G401 (cell line): Measurements from ENCODE around the gene SNX30. TPM values are rescaled to one million over a fixed set of nuclear protein-coding genes. Genes with fewer than 3 reads are reported as not detected.

Source experiments
- DNase-seq: peaks from one replicate; pipeline ENCODE4 v3.0.0-alpha.2; 2015; ENCODE audit warnings: low spot score
- in situ Hi-C: cut with HindIII; loops from 2 replicates; pipeline ENCODE4 v1.10.0; 2016; ENCODE audit warnings: low sequenced_read_pairs, mixed read lengths
- total RNA-seq: library from RNA; depleted of rRNA; stranded (reverse); fragments of >200 nt; shearing (Covaris generic); gene quantifications from 2 replicates; pipeline ENCODE4 v1.2.3, GENCODE V29; 2014

SNX30 gene
- total RNA-seq, 1 experiment from 2014 or later = 11.9 TPM

DNA sequence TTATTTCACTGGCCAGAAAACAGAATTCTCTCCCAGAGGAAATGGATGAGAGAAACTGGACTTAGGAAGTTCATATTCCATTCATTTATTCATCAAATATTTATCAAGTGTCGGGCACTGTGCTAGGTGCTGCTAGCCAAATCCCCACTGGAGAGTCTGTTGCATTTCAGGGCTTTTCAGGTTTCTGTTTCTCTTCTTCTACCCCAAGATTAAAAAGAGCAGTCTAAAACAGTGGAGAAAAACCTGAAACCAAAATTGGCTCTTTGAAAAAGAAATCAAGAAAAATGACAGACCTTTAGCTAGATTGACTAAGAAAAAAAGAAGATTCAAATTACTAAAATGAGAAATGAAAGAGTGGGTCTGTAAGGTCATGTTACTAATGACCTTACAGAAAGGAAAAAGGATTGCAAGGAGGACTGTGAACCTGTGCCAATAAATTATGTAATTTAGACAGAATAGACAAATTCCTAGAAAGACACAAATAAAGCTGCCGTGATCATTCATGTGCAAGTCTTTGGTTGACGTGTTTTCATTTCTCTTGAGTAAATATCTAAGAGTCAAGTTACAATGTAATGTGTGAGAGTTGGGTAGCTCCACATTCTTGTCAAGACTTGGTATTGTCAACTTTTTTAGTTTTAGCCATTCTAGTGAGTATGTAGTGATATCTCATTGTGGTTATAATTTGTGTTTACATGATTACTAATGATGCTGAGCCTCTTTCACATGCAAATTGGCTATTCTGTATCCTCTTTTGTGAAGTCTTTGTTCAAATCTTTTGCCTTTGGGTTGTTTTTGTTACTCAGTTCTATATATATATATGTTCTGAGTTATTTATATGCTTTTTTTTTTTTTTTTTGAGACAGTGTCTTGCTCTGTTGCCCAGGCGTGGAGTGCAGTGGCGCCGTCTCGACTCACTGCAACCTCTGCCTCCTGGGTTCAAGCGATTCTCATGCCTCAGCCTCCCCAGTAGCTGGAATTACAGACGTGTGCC is 23.7 kb downstream of the SNX30 start:
- DNase-seq = peak; percentile 61
- in situ Hi-C loops = no loop called here

DNA sequence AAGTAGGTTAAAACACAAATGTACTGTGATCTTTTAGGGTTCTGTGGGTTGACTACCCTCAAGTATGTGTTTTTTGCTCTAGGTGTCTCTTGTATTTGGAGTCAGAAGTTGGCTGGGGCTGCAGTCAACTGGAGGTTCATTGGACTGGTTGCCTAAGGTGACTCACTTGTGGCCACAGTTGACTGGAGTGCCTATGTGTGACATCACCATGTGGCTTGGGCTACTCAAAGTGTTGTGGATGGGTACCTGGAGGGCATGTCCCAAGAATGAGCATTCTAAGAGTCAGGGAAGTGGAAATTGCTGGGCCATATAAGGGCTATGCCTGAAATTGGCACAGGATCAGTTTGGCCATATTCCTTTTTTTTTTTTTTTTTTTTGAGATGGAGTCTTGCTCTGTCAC is 27.4 kb downstream of the SNX30 start:
- in situ Hi-C loops = no loop called here
- no peak for DNase-seq

- peak; percentile 83 for DNase-seq
- in situ Hi-C loops = no loop called here
Observed at GRCh38 chr9:112780450-112781036, 30.0 kb downstream of the SNX30 start.

DNA sequence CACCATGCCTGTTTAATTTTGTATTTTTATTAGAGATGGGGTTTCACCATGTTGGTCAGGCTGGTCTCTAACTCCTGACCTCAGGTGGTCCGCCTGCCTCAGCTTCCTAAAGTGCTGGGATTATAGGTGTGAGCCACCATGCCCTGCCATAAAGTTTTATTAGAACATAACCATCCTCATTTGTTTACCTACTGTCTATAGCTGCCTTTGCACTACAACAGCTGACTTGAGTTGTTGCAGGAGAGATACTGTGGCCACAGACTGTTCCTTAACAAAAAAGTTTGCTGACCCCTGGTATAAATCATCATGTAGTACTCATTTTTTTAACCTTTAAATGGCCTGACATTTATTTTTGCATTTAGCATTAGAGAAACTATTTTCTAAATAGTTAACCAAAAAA is 31.7 kb downstream of the SNX30 start:
- in situ Hi-C loops = no loop called here
- no peak for DNase-seq

DNA sequence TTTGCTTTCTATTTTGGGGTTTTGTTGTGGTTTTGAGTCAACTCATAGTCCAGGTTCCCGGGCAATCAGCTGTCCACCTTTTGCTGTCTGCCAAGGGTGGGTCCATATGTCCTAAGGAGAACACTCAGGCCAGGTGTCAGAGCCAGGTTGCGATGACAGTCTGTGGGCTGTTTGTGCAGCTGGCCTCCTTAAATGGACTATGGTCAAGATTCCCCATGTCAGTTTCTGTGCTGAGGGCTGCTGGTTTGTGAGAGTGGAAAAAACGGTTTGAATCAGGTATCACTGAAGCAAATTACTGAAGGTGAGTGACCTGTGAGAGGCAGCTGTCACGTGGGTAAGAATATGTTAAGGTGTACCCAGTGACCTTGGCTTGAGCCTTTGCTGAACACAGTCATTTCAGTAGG is 33.0 kb downstream of the SNX30 start:
- peak; percentile 54 for DNase-seq
- in situ Hi-C loops = no loop called here

- peak; percentile 89 for DNase-seq
- in situ Hi-C loops = no loop called here
Observed at GRCh38 chr9:112784020-112784785, 33.6 kb downstream of the SNX30 start.

DNA sequence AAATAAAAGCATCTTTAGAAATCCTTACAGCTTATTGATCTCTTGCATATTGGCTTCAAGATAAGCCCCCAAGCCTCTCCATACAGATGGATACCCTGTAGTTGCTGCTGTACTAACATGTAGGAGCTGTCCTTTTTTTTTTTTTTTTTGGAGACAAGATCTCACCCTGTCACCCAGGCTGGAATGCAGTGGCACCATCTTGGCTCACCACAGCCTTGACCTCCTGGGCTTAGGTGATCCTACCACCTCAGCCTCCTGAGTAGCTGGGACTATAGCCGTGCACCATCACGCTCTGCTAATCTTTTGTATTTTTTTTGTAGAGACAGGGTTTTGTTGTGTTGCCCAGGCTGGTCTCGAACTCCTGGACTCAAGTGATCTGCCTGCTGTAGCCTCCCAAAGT is 35.4 kb downstream of the SNX30 start:
- no peak for DNase-seq
- in situ Hi-C loops = no loop called here

DNA sequence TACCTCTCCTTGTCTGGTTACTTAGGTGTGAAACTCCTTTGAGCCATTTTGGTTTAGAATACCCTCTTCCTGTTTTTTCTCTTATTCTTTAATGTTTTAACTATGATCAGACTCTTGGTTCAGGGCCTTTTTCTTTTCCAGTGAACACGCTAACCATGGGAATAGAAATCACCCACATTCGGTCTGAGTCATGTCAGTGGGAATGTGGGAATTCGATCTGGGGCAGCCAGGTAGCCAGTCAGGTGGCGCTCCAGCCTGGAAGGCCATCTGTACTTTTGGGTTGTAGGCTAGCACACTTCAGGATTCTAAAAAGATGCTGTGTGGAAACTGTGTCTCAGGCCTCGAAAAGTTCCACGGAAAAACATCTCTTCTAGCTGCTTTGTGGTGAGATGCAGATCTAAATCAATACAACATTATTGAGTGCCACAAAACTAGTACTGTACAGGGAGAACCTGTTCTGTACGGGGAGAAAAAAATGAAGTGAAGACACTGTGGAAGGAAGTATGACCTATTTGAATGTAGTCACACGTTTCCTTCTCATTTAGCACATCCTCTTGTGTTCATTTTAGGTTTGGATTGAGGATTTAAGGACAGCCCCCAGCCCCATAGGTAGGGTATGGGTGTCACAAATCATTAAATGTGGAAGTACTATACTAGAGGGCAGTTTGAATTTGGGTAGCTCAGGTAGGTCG is 36.4 kb downstream of the SNX30 start:
- no peak for DNase-seq
- in situ Hi-C loops = no loop called here

DNA sequence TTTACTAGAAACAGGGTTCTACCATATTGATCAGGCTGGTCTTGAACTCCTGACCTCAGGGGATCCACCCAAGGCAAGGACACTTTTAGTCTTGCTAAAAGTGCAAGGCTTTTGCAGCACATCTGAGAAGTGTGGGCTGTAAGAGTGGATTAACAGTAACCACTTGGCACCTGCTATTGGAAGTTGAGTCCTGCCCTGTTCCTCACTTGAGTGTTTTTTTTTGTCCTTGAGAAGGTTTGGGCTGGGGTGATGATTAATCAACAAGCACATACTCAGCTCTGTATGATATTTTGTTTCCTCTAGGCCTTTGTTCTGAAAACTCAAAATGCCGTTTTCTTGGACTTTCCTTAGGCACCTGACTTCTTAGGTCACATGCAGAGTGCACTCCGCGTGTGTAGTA is 37.4 kb downstream of the SNX30 start:
- in situ Hi-C loops = no loop called here
- no peak for DNase-seq

GRCh38 chr9:112789473-112789872 is 38.9 kb downstream of the SNX30 start:
- in situ Hi-C loops = no loop called here
- DNase-seq = no peak

- no peak for DNase-seq
- in situ Hi-C loops = no loop called here
Observed at GRCh38 chr9:112789891-112790774, 39.6 kb downstream of the SNX30 start.

DNA sequence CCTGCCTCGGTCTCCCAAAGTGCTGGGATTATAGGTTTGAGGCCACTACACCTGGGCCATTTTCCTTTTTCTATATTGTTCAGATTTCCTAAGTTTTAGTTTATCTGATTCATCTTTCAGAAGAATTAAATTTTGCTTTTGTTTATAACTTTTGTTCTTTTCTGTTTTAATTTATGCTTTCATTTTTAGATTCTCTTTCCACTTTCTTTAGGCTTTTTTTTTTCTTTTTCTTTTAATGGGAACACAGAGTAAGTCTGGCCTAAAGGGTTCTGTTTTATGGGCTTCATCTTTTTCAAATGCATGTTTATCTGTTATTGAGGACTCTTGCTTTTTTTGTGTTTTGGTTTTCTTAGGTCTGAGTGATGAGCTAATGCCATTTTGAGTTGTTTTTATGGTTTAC is 42.1 kb downstream of the SNX30 start:
- in situ Hi-C loops = no loop called here
- DNase-seq = no peak

- in situ Hi-C loops = no loop called here
- no peak for DNase-seq
Observed at GRCh38 chr9:112793213-112793810, 42.8 kb downstream of the SNX30 start.

- in situ Hi-C loops = no loop called here
- DNase-seq = no peak
Observed at GRCh38 chr9:112794731-112795130, 44.2 kb downstream of the SNX30 start.

DNA sequence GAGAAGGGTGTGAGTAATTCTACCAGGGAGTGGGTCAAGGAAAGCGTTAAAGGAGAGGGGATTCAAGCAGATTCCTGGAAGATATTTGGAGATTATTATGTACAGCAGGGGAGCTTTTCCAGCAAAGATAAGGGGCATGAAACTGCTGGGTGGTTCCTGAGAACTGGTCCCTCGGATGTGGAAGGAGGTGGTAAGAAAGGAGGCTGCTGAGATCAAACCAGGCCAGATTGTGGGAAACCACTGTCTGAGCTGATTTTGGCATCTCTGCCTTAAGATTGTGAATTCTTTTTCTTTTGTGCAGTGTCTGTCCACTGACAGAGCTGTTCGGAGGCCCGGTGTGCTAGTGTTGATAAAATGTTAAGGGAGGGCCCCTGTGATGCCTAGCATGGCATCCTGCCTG is 45.4 kb downstream of the SNX30 start:
- DNase-seq = no peak
- in situ Hi-C loops = no loop called here

DNA sequence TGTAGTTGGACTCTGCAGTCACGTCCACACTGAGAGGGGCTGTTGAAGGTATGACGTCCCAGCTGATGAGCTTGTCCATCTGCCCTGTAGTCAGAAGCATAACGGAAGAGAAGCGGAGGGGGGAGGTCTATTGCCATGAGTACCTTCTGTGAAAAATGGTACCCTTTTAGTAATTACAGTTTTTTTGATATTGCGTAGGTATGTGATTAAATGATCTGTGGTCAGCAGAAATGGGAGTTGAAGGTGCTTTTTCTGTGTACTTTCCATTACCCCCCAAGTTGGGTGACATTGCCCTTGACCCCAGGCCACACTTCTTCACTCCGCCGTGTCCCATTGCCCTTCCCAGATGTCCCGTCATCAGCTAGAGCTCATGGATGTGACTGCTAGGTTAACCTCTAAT is 45.9 kb downstream of the SNX30 start:
- DNase-seq = no peak
- in situ Hi-C loops = no loop called here

GRCh38 chr9:112809351-112809848 is 58.8 kb downstream of the SNX30 start:
- in situ Hi-C loops = no loop called here
- no peak for DNase-seq

GRCh38 chr9:112809906-112810305 is 59.3 kb downstream of the SNX30 start:
- DNase-seq = no peak
- in situ Hi-C loops = no loop called here
